GM20431 (cell line): ENCODE data around the gene RPS6KA6.
"Not testable (repeated sequence)": the region's sequence is repeated elsewhere in the genome, so short reads cannot be mapped to it uniquely, and the experiment has no call there.

Source experiments
- in situ Hi-C: fragments of 300-500 bp; cut with MseI, MboI; formaldehyde crosslinking; loops from one replicate; pipeline ENCODE4 v1.15.0; 2020; ENCODE audit warnings: low sequenced_read_pairs; ENCODE audit not compliant: unreplicated experiment

RPS6KA6 gene

GRCh38 chrX:84168095-84168494 is 19.9 kb downstream of the RPS6KA6 start:
- in situ Hi-C loops, result no loop called here

GRCh38 chrX:84165711-84166110 is 22.3 kb downstream of the RPS6KA6 start:
- in situ Hi-C loops, result no loop called here

GRCh38 chrX:84162401-84162800 is 25.6 kb downstream of the RPS6KA6 start:
- in situ Hi-C loops, result no loop called here

- in situ Hi-C loops, result no loop called here
Observed at GRCh38 chrX:84161641-84162040, 26.4 kb downstream of the RPS6KA6 start.

GRCh38 chrX:84160736-84161135 is 27.3 kb downstream of the RPS6KA6 start:
- in situ Hi-C loops, result no loop called here

GRCh38 chrX:84156821-84157220 is 31.2 kb downstream of the RPS6KA6 start:
- in situ Hi-C loops, result no loop called here

GRCh38 chrX:84155938-84156337 is 32.1 kb downstream of the RPS6KA6 start:
- in situ Hi-C loops, result no loop called here

GRCh38 chrX:84153538-84153937 is 34.5 kb downstream of the RPS6KA6 start:
- in situ Hi-C loops, result no loop called here

- in situ Hi-C loops, result no loop called here
Observed at GRCh38 chrX:84144991-84145390, 43.0 kb downstream of the RPS6KA6 start.

- in situ Hi-C loops, result no loop called here
Observed at GRCh38 chrX:84144281-84144680, 43.7 kb downstream of the RPS6KA6 start.

- in situ Hi-C loops, result no loop called here
Observed at GRCh38 chrX:84133023-84133422, 55.0 kb downstream of the RPS6KA6 start.

GRCh38 chrX:84123585-84123984 is 64.4 kb downstream of the RPS6KA6 start:
- in situ Hi-C loops, result no loop called here

GRCh38 chrX:84118769-84119168 is 69.2 kb downstream of the RPS6KA6 start:
- in situ Hi-C loops, result no loop called here

- in situ Hi-C loops, result no loop called here
Observed at GRCh38 chrX:84118315-84118714, 69.7 kb downstream of the RPS6KA6 start.

- in situ Hi-C loops, result no loop called here
Observed at GRCh38 chrX:84108584-84108983, 79.4 kb downstream of the RPS6KA6 start.

GRCh38 chrX:84099120-84099519 is 88.9 kb downstream of the RPS6KA6 start:
- in situ Hi-C loops, result no loop called here

GRCh38 chrX:84079479-84080197 is 108.4 kb downstream of the RPS6KA6 start:
- in situ Hi-C loops, result not testable (repeated sequence)

- in situ Hi-C loops, result no loop called here
Observed at GRCh38 chrX:84078991-84079390, 109.0 kb downstream of the RPS6KA6 start.

- in situ Hi-C loops, result no loop called here
Observed at GRCh38 chrX:84064814-84065213, 123.2 kb downstream of the RPS6KA6 start.

- in situ Hi-C loops, result no loop called here
Observed at GRCh38 chrX:84064164-84064563, 123.8 kb downstream of the RPS6KA6 start.

- in situ Hi-C loops, result no loop called here
Observed at GRCh38 chrX:84047339-84047738, 140.7 kb downstream of the RPS6KA6 start.

- in situ Hi-C loops, result no loop called here
Observed at GRCh38 chrX:84046403-84046984, 141.5 kb downstream of the RPS6KA6 start.
